SK-N-SH treated with all-trans-retinoic acid at 6 μM for 48 hours (cell line): ENCODE results near the gene FRYL.

Source experiments
- ATAC-seq: fragments of 200-7000 bp; cut with Tn5 transposase; 3 replicates; pipeline ENCODE4 v1.9.1; 2020; ENCODE audit warnings: mild to moderate bottlenecking, moderate library complexity
- ARNTL ChIP-seq: fragments of 450-650 bp; formaldehyde crosslinking; IDR thresholded peaks from 2 replicates; pipeline ENCODE4 v1.5.0; 2020; ENCODE audit warnings: low read depth, mild to moderate bottlenecking, moderate library complexity, borderline replicate concordance
- BACH2 ChIP-seq: fragments of 250-450 bp; sonication (Bioruptor Pico); IDR thresholded peaks from 2 replicates; pipeline ENCODE4 v1.9.0; 2021; ENCODE audit warnings: mild to moderate bottlenecking, borderline replicate concordance
- CSDC2 ChIP-seq: fragments of 250-450 bp; sonication (Bioruptor Pico); IDR thresholded peaks from 2 replicates; pipeline ENCODE4 v1.5.0; 2020; ENCODE audit warnings: mild to moderate bottlenecking, moderate library complexity
- ESRRG ChIP-seq: fragments of 250-450 bp; sonication (Bioruptor Pico); IDR thresholded peaks from 2 replicates; pipeline ENCODE4 v1.6.1; 2021; ENCODE audit warnings: mild to moderate bottlenecking
- GLIS3 ChIP-seq: fragments of 250-450 bp; sonication (Bioruptor Pico); IDR thresholded peaks from 2 replicates; pipeline ENCODE4 v1.5.0; 2020; ENCODE audit warnings: mild to moderate bottlenecking, moderate library complexity
- OSR1 ChIP-seq: fragments of 250-450 bp; sonication (Bioruptor Pico); IDR thresholded peaks from 2 replicates; pipeline ENCODE4 v1.8.0; 2022; ENCODE audit warnings: moderate library complexity, mild to moderate bottlenecking, inconsistent platforms
- PPARA ChIP-seq: fragments of 250-450 bp; sonication (Bioruptor Pico); IDR thresholded peaks from 2 replicates; pipeline ENCODE4 v1.5.0; 2020; ENCODE audit warnings: mild to moderate bottlenecking, borderline replicate concordance
- RARB ChIP-seq: fragments of 250-450 bp; sonication (Bioruptor Pico); IDR thresholded peaks from 2 replicates; pipeline ENCODE4 v1.8.0; 2021; ENCODE audit warnings: mild to moderate bottlenecking, moderate library complexity
- SNAI2 ChIP-seq: fragments of 250-450 bp; sonication (Bioruptor Pico); IDR thresholded peaks from 2 replicates; pipeline ENCODE4 v1.5.0; 2020; ENCODE audit warnings: mild to moderate bottlenecking, moderate library complexity
- TCF4 ChIP-seq: fragments of 250-450 bp; sonication (Bioruptor Pico); IDR thresholded peaks from 2 replicates; pipeline ENCODE4 v1.8.0; 2021; ENCODE audit warnings: mild to moderate bottlenecking, moderate library complexity, borderline replicate concordance
- TOX ChIP-seq: fragments of 250-450 bp; sonication (Bioruptor Pico); IDR thresholded peaks from 2 replicates; pipeline ENCODE4 v1.8.0; 2021; ENCODE audit warnings: mild to moderate bottlenecking, moderate library complexity, borderline replicate concordance
- TSHZ2 ChIP-seq: fragments of 250-450 bp; sonication (Bioruptor Pico); IDR thresholded peaks from 2 replicates; pipeline ENCODE4 v1.5.0; 2020; ENCODE audit warnings: mild to moderate bottlenecking, moderate library complexity
- ZC3H10 ChIP-seq: fragments of 250-450 bp; sonication (Bioruptor Pico); IDR thresholded peaks from 2 replicates; pipeline ENCODE4 v1.5.1; 2021; ENCODE audit warnings: mild to moderate bottlenecking, moderate library complexity
- ZFP3 ChIP-seq: fragments of 250-450 bp; sonication (Bioruptor Pico); IDR thresholded peaks from 2 replicates; pipeline ENCODE4 v1.5.0; 2020; ENCODE audit warnings: mild to moderate bottlenecking, moderate library complexity
- ZNF565 ChIP-seq: fragments of 450-650 bp; formaldehyde crosslinking; conservative IDR thresholded peaks from 2 replicates; pipeline ENCODE4 v1.5.0; 2020; ENCODE audit warnings: low read depth, mild to moderate bottlenecking, moderate library complexity
- ZNF70 ChIP-seq: fragments of 450-650 bp; formaldehyde crosslinking; IDR thresholded peaks from 2 replicates; pipeline ENCODE4 v1.5.0; 2020; ENCODE audit warnings: mild to moderate bottlenecking, moderate library complexity
- ZNF8 ChIP-seq: fragments of 450-650 bp; formaldehyde crosslinking; IDR thresholded peaks from 2 replicates; pipeline ENCODE4 v1.5.0; 2020; ENCODE audit warnings: mild to moderate bottlenecking, moderate library complexity
- TF ChIP-seq, protein P1 (sequence below): fragments of 250-450 bp; sonication (Bioruptor Pico); IDR thresholded peaks from 2 replicates; pipeline ENCODE4 v1.5.1; 2020; ENCODE audit warnings: low read depth, mild to moderate bottlenecking, moderate library complexity
- TF ChIP-seq, protein P2 (sequence below): fragments of 250-450 bp; sonication (Bioruptor Pico); IDR thresholded peaks from 2 replicates; pipeline ENCODE4 v1.8.0; 2021; ENCODE audit warnings: low read depth, mild to moderate bottlenecking, moderate library complexity, borderline replicate concordance

FRYL gene

DNA sequence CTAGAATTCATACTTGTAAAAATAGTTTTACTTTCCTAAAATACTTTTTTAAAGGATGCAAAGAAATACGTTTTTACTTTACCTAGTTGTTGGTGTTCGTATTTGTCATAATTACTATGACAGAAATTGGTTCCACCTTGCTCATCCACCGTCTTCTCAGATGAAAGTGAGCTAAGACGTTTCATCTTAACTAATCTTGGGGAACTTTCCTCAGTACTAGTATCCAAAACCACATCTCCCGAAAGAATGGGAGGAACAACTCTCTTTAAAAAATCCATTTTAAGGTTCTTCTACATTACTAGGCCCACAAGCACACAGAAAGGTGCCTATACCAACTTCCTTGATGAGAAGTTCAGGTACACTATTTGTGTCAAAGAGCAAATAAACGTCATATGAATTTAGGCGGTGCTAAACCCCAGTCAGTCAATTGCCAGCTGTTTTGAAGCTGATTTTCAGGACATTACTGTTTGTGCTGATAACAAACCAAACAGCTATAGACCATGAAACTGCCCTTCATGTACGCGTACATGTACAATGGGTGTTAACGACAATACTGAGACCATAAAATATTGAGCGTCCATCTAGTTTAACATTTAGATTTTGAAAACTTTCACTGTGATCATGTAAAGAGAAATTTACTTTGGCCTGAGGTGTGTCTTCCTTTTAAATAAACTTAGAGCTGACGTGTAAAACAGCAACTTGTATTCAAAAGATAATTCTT lies 99.1 kb downstream of the FRYL start:
- TF ChIP-seq TSHZ2 (CRISPR knock-in tag) (no peak), ZNF70 (CRISPR knock-in tag) (no peak), ESRRG (no peak)
- TF ChIP-seq, protein P1, sequence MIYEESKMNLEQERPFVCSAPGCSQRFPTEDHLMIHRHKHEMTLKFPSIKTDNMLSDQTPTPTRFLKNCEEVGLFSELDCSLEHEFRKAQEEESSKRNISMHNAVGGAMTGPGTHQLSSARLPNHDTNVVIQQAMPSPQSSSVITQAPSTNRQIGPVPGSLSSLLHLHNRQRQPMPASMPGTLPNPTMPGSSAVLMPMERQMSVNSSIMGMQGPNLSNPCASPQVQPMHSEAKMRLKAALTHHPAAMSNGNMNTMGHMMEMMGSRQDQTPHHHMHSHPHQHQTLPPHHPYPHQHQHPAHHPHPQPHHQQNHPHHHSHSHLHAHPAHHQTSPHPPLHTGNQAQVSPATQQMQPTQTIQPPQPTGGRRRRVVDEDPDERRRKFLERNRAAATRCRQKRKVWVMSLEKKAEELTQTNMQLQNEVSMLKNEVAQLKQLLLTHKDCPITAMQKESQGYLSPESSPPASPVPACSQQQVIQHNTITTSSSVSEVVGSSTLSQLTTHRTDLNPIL (CRISPR knock-in tag) = no peak
- TF ChIP-seq, all 23 proteins: peak for 0
- no peak for ATAC-seq

GRCh38 chr4:48673537-48673936 lies 106.5 kb downstream of the FRYL start:
- TF ChIP-seq TCF4 (CRISPR knock-in tag) (no peak), SNAI2 (CRISPR knock-in tag) (no peak)

DNA sequence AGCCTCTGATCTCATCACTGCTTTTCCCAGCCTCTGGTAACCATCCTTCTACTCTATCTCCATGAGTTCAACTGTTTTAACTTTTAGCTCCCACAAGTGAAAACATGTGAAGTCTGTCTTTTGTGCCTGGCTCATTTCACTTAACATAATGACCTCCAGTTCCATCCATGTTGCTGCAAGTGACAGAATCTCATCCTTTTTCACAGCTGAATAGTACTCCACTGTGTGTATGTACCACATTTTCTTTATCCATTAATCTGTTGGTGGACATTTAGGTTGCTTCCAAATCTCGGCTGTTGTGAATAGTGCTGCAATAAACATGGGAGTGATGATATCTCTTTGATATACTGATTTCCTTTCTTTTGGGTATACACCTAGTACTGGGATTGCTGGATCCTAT lies 109.5 kb downstream of the FRYL start:
- TF ChIP-seq ZNF565 (CRISPR knock-in tag) (no peak), ZNF8 (CRISPR knock-in tag) (peak; percentile 63), GLIS3 (CRISPR knock-in tag) (no peak), BACH2 (CRISPR knock-in tag) (no peak), CSDC2 (CRISPR knock-in tag) (no peak), ARNTL (CRISPR knock-in tag) (no peak), ESRRG (no peak), OSR1 (CRISPR knock-in tag) (no peak)
- TF ChIP-seq, protein P1 (CRISPR knock-in tag) = no peak
- ATAC-seq = no peak

More at GRCh38 chr4:48673537-48673936, 106.5 kb downstream of the FRYL start:
- no peak for ATAC-seq

DNA sequence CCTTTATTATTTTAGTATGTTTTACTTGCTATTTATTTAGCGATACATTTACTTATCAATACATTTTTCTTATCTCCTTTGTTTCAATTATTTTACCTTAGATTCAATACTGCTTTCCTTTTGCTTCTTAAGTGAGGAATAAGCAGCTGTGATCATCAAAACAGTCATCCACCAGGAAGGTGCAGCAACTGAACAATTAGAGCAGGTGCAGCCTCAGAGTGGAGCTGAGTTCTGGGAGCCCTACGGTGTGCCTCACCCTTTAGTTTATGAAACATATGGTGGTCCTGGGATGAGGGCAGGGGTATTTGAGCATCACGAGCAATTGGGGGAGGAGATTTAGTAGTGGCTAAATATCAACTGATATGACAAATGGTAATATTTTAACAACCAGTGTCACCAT lies 111.0 kb downstream of the FRYL start:
- TF ChIP-seq PPARA (CRISPR knock-in tag) (no peak), TOX (CRISPR knock-in tag) (no peak), ZFP3 (CRISPR knock-in tag) (no peak), CSDC2 (CRISPR knock-in tag) (no peak)
- TF ChIP-seq, protein P2, sequence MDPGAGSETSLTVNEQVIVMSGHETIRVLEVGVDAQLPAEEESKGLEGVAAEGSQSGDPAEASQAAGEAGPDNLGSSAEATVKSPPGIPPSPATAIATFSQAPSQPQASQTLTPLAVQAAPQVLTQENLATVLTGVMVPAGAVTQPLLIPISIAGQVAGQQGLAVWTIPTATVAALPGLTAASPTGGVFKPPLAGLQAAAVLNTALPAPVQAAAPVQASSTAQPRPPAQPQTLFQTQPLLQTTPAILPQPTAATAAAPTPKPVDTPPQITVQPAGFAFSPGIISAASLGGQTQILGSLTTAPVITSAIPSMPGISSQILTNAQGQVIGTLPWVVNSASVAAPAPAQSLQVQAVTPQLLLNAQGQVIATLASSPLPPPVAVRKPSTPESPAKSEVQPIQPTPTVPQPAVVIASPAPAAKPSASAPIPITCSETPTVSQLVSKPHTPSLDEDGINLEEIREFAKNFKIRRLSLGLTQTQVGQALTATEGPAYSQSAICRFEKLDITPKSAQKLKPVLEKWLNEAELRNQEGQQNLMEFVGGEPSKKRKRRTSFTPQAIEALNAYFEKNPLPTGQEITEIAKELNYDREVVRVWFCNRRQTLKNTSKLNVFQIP (CRISPR knock-in tag) = no peak
- TF ChIP-seq, all 23 proteins: peak for 0
- ATAC-seq = no peak

GRCh38 chr4:48668254-48669017 lies 111.6 kb downstream of the FRYL start:
- no peak for ATAC-seq
- TF ChIP-seq RARB (CRISPR knock-in tag) (no peak), ESRRG (no peak), CSDC2 (CRISPR knock-in tag) (no peak), ZC3H10 (CRISPR knock-in tag) (no peak), ZFP3 (CRISPR knock-in tag) (no peak), ZNF8 (CRISPR knock-in tag) (no peak)
